H1 (cell line): Measurements from ENCODE around the gene TTR. TPM values are rescaled to one million over a fixed set of nuclear protein-coding genes. Genes with fewer than 3 reads are reported as not detected.

Experiments
- CTCF ChIA-PET: fragments of 300-600 bp; sonication (Branson Sonifier 250); formaldehyde crosslinking; loops from one replicate; lab custom pipeline; 2021; ENCODE audit not compliant: partially characterized antibody; lab: Charles Lee
- POLR2A ChIA-PET: fragments of 300-600 bp; sonication (Branson Sonifier 250); formaldehyde crosslinking; loops from one replicate; lab custom pipeline; 2021; ENCODE audit warnings: inconsistent platforms; ENCODE audit not compliant: partially characterized antibody; lab: Charles Lee
- DNase-seq, 2 experiments: peaks; one replicate each; pipeline versions ENCODE4 v3.0.0 to v3.0.0-alpha.2; 2010 to 2022; ENCODE audit warnings: low spot score in 2 of 2, low read depth in 1 of 2, mixed read lengths in 1 of 2
- FAIRE-seq: peaks from 2 replicates; lab custom pipeline; 2011; peaks lifted over from hg19 to GRCh38; lab: Jason Lieb, UNC
- H2AFZ ChIP-seq: 2 replicates; pipeline ENCODE4 v1.8.1; 2012; ENCODE audit warnings: low read length, inconsistent platforms
- H2AK5ac ChIP-seq: 2 replicates; pipeline ENCODE4 v1.6.1; 2013; ENCODE audit warnings: low read depth, low read length
- H2BK120ac ChIP-seq: replicated peaks from 2 replicates; pipeline ENCODE3; 2013; ENCODE audit warnings: low read depth, low read length, inconsistent platforms
- H2BK12ac ChIP-seq: 2 replicates; pipeline ENCODE4 v1.6.1; 2013; ENCODE audit warnings: low read depth, low read length
- H2BK15ac ChIP-seq: 2 replicates; pipeline ENCODE4 v1.6.1; 2013; ENCODE audit warnings: low read length
- H2BK20ac ChIP-seq: 2 replicates; pipeline ENCODE4 v1.6.1; 2013; ENCODE audit warnings: low read length
- H2BK5ac ChIP-seq: 2 replicates; pipeline ENCODE4 v1.6.1; 2013; ENCODE audit warnings: low read depth, low read length
- H3K14ac ChIP-seq: 2 replicates; pipeline ENCODE4 v1.6.1; 2013; ENCODE audit warnings: inconsistent platforms; ENCODE audit not compliant: insufficient read length
- H3K18ac ChIP-seq: 2 replicates; pipeline ENCODE4 v1.6.1; 2013; ENCODE audit warnings: low read length; ENCODE audit errors: extremely low read depth
- H3K23ac ChIP-seq: 2 replicates; pipeline ENCODE4 v1.6.1; 2013; ENCODE audit warnings: inconsistent platforms; ENCODE audit not compliant: insufficient read length
- H3K23me2 ChIP-seq: 2 replicates; pipeline ENCODE4 v1.6.1; 2013; ENCODE audit warnings: low read depth, low read length
- H3K27ac ChIP-seq: 2 replicates; pipeline ENCODE4 v1.6.1; 2011; ENCODE audit warnings: low read depth, low read length, inconsistent platforms
- H3K27me3 ChIP-seq, 4 experiments: replicated peaks in 1 of 4; 1 replicate in 1 of 4; 2 replicates in 3 of 4; pipeline versions ENCODE4 v1.6.1 to v1.8.1; 2011 to 2013; ENCODE audit warnings: low read length in 3 of 4, mild to moderate bottlenecking in 3 of 4, inconsistent platforms in 2 of 4, mixed read lengths in 2 of 4, moderate library complexity in 1 of 4; ENCODE audit not compliant: control insufficient read depth in 3 of 4, insufficient read depth in 3 of 4; ENCODE audit errors: extremely low read depth in 1 of 4
- H3K36me3 ChIP-seq, 4 experiments: 2 replicates each; pipeline versions ENCODE4 v1.6.1 to v1.8.1; 2011 to 2013; ENCODE audit warnings: mild to moderate bottlenecking in 4 of 4, low read length in 3 of 4, moderate library complexity in 2 of 4, control low read depth in 1 of 4, inconsistent platforms in 1 of 4; ENCODE audit not compliant: insufficient read depth in 4 of 4, control insufficient read depth in 2 of 4
- H3K4ac ChIP-seq: replicated peaks from 2 replicates; pipeline ENCODE3; 2013; ENCODE audit warnings: low read length, low read depth, mixed read lengths, inconsistent platforms; ENCODE audit not compliant: insufficient read length
- H3K4me1 ChIP-seq, 4 experiments: replicated peaks in 1 of 4; 1 replicate in 1 of 4; 2 replicates in 3 of 4; pipeline versions ENCODE4 v1.6.1 to v1.8.1; 2011 to 2013; ENCODE audit warnings: low read length in 3 of 4, inconsistent platforms in 2 of 4, mixed read lengths in 1 of 4; ENCODE audit not compliant: insufficient read depth in 4 of 4, control insufficient read depth in 3 of 4
- H3K4me2 ChIP-seq, 2 experiments: 2 replicates each; pipeline versions ENCODE4 v1.6.1 to v1.8.1; 2011 to 2013; ENCODE audit warnings: low read depth in 2 of 2, low read length in 2 of 2, control low read depth in 1 of 2, inconsistent platforms in 1 of 2, mild to moderate bottlenecking in 1 of 2; ENCODE audit not compliant: insufficient read depth in 1 of 2
- H3K4me3 ChIP-seq, 4 experiments: fragments of 200-600, 300-600 bp in 1 of 4; sonication (generic), shearing (Covaris generic), sonication (Bioruptor Twin) in 1 of 4; 2 replicates each; pipeline versions ENCODE4 v1.5.1 to v1.8.1; 2011 to 2016; ENCODE audit warnings: low read length in 4 of 4, low read depth in 3 of 4, control low read depth in 2 of 4, inconsistent platforms in 2 of 4, mild to moderate bottlenecking in 2 of 4, mixed read lengths in 1 of 4, moderate library complexity in 1 of 4; ENCODE audit not compliant: insufficient read depth in 2 of 4; ENCODE audit errors: extremely low read depth in 1 of 4
- H3K56ac ChIP-seq: replicated peaks from 2 replicates; pipeline ENCODE3; 2013; ENCODE audit warnings: low read depth, mild to moderate bottlenecking, mixed read lengths, low read length, inconsistent platforms; ENCODE audit not compliant: insufficient read length
- H3K79me1 ChIP-seq: 2 replicates; pipeline ENCODE4 v1.6.1; 2013; ENCODE audit warnings: low read depth, low read length, control low read depth
- H3K79me2 ChIP-seq, 2 experiments: 2 replicates each; pipeline versions ENCODE4 v1.6.1 to v1.8.1; 2012 to 2013; ENCODE audit warnings: low read length in 2 of 2, mild to moderate bottlenecking in 2 of 2, inconsistent platforms in 1 of 2; ENCODE audit not compliant: insufficient read depth in 2 of 2, control insufficient read depth in 1 of 2
- H3K9ac ChIP-seq, 4 experiments: replicated peaks in 1 of 4; 1 replicate in 1 of 4; 2 replicates in 3 of 4; pipeline versions ENCODE4 v1.6.1 to v1.8.1; 2011 to 2013; ENCODE audit warnings: low read depth in 3 of 4, low read length in 3 of 4, control low read depth in 2 of 4, mild to moderate bottlenecking in 2 of 4, moderate library complexity in 2 of 4, inconsistent platforms in 1 of 4; ENCODE audit errors: extremely low read depth in 1 of 4
- H3K9me3 ChIP-seq, 2 experiments: 2 replicates each; pipeline versions ENCODE4 v1.6.1 to v1.8.1; 2012 to 2013; ENCODE audit warnings: mild to moderate bottlenecking in 2 of 2, moderate library complexity in 2 of 2, control low read depth in 1 of 2, inconsistent platforms in 1 of 2, low read depth in 1 of 2, low read length in 1 of 2, mixed read lengths in 1 of 2; ENCODE audit not compliant: insufficient read depth in 2 of 2
- H4K20me1 ChIP-seq, 2 experiments: replicated peaks in 1 of 2; 2 replicates each; pipeline versions ENCODE3 to v1.8.1; 2011 to 2013; ENCODE audit warnings: inconsistent platforms in 2 of 2, low read length in 2 of 2, mild to moderate bottlenecking in 1 of 2; ENCODE audit not compliant: insufficient read depth in 2 of 2, control insufficient read depth in 1 of 2
- H4K5ac ChIP-seq: 2 replicates; pipeline ENCODE4 v1.6.1; 2013; ENCODE audit warnings: low read length, low read depth, mixed read lengths, inconsistent platforms; ENCODE audit not compliant: insufficient read length
- H4K8ac ChIP-seq: 2 replicates; pipeline ENCODE4 v1.8.0; 2013; ENCODE audit warnings: mild to moderate bottlenecking, moderate library complexity, low read length, inconsistent platforms; ENCODE audit not compliant: insufficient read depth; ENCODE audit errors: extremely low read depth
- H4K91ac ChIP-seq: replicated peaks from 2 replicates; pipeline ENCODE3; 2013; ENCODE audit warnings: low read length, mixed read lengths, inconsistent platforms; ENCODE audit not compliant: insufficient read length
- ATF2 ChIP-seq: IDR thresholded peaks from 2 replicates; pipeline ENCODE4 v1.6.1; 2012; ENCODE audit warnings: low read length, inconsistent platforms
- CBX8 ChIP-seq: fragments of 300-800, 300-1000 bp; sonication (generic); IDR thresholded peaks from 2 replicates; pipeline ENCODE4 v1.7.1; 2016; ENCODE audit warnings: low read depth, low read length, borderline replicate concordance
- POU5F1 ChIP-seq: IDR thresholded peaks from 2 replicates; pipeline ENCODE4 v1.6.1; 2011; ENCODE audit warnings: low read depth, mild to moderate bottlenecking, low read length, moderate library complexity
- SP1 ChIP-seq: IDR thresholded peaks from 2 replicates; pipeline ENCODE4 v1.6.1; 2011; ENCODE audit warnings: low read depth, low read length
- SRF ChIP-seq: IDR thresholded peaks from 2 replicates; pipeline ENCODE4 v1.6.1; 2011; ENCODE audit warnings: mild to moderate bottlenecking, low read depth, low read length, moderate library complexity
- YY1 ChIP-seq: IDR thresholded peaks from 2 replicates; pipeline ENCODE4 v1.6.1; 2011; ENCODE audit warnings: low read depth, mild to moderate bottlenecking, low read length
- WGBS, 2 experiments: shearing (Covaris generic) in 1 of 2; methylation state at CpG; one replicate each; pipeline versions ENCODE4 v1.1.6 to v1.1.7; 2013 to 2015; ENCODE audit warnings: low lambda C conversion rate in 2 of 2, mixed read lengths in 2 of 2, inconsistent platforms in 1 of 2, low coverage in 1 of 2, missing lambda C conversion rate in 1 of 2; ENCODE audit not compliant: insufficient replicate concordance in 2 of 2, insufficient coverage in 1 of 2, insufficient read length in 1 of 2; ENCODE audit errors: extremely low coverage in 1 of 2, missing lambda C conversion rate in 1 of 2; 5-methylcytosine and 5-hydroxymethylcytosine counted together
- polyA plus RNA-seq, 7 experiments: library from polyadenylated mRNA; depleted of rRNA in 3 of 7; stranded (reverse) in 5 of 7; unstranded in 2 of 7; fragments of >200 nt in 5 of 7; fragments of 200-250 nt in 2 of 7; gene quantifications; 1 replicate in 5 of 7; 2 replicates in 1 of 7; 4 replicates in 1 of 7; pipeline versions ENCODE4 v1.2.1 to v1.2.3, GENCODE V29; 2011 to 2013; ENCODE audit warnings: missing spikeins in 2 of 7, mixed read lengths in 2 of 7
- total RNA-seq: library from RNA; stranded (reverse); fragmentation: NEBNext Ultra II Directional; extraction: Animal tissue kit (Norgen Biotek cat#: 25700); gene quantifications from 2 replicates; pipeline ENCODE4 v1.2.1, GENCODE V29; 2021

TTR gene
- total and polyA plus RNA-seq, 2 of the 8 experiments (the other 6 are each of a cell fraction or from before 2014, with no cell fraction given): not detected

- no peak overlapping the region for H3K23ac ChIP-seq
- H3K4me2 ChIP-seq: no peak overlapping the region
- H3K4ac ChIP-seq: no peak overlapping the region
- ChIA-PET CTCF (interaction anchor here (0.6 to 2.8 kb wide), 4 partner anchors 23 to 91 kb away, joined by 3 to 11 read pairs (median 4); no protein-coding TSS in a partner anchor), POLR2A (no interaction called here)
- no peak overlapping the region for H4K8ac ChIP-seq
- H2BK20ac ChIP-seq: no peak overlapping the region
- DNase-seq (no peak), FAIRE-seq (no peak)
- H3K9ac ChIP-seq: no peak overlapping the region
- H2AFZ ChIP-seq: no peak overlapping the region
- H3K14ac ChIP-seq: no peak overlapping the region
- no peak overlapping the region for H2BK5ac ChIP-seq
- H4K91ac ChIP-seq: no peak overlapping the region
- peaks cover 0 to 8% (median 4%) of the 10 kb centered on the region in 4 experiments; a peak in 4 of 8 replicates for H3K36me3 ChIP-seq
- no peaks in the 10 kb centered on the region for H3K23me2 ChIP-seq
- no peak overlapping the region for H2BK120ac ChIP-seq
- no peaks in the 10 kb centered on the region for H3K4me1 ChIP-seq
- H3K79me1 ChIP-seq: no peaks in the 10 kb centered on the region
- H2BK15ac ChIP-seq: no peak overlapping the region
- H3K27me3 ChIP-seq: no peaks in the 10 kb centered on the region
- H3K27ac ChIP-seq: no peak overlapping the region
- no peaks in the 10 kb centered on the region for H3K79me2 ChIP-seq
- peaks cover 0 to 2% of the 10 kb centered on the region in 2 experiments; a peak in 1 of 4 replicates for H3K9me3 ChIP-seq
- no peaks in the 10 kb centered on the region for H4K20me1 ChIP-seq
- H3K56ac ChIP-seq: no peak overlapping the region
- no peak overlapping the region for H3K18ac ChIP-seq
- H4K5ac ChIP-seq: no peak overlapping the region
- no peak overlapping the region for H3K4me3 ChIP-seq
- H2AK5ac ChIP-seq: no peak overlapping the region
- WGBS, 2 experiments: 93% methylated on average over 10 of the region's 10 CpGs; no CpG with 5 or more reads in 1 of the 2 experiments
- H2BK12ac ChIP-seq: no peak overlapping the region
- TF ChIP-seq POU5F1 (no peak), SRF (no peak), SP1 (no peak), CBX8 (no peak), YY1 (no peak), ATF2 (no peak)
Measured at GRCh38 chr18:31633392-31634330, 42.0 kb downstream of the TTR start.
